Iris pigment epithelial cell (primary cell): Measurements from ENCODE around the gene RNF8.
"Not testable (repeated sequence)": the region's sequence is repeated elsewhere in the genome, so short reads cannot be mapped to it uniquely, and the experiment has no call there.

Experiments
- DNase-seq: peaks from one replicate; pipeline ENCODE4 v3.0.0-alpha.2; 2011; ENCODE audit warnings: low read depth

Gene RNF8

GRCh38 chr6:37353761-37354525 is at the start of gene RNF8:
RNF8 (plus strand) TSS chr6:37353983; CDS start chr6:37354165, 182 bp downstream.
- peak; percentile 88 for DNase-seq

GRCh38 chr6:37304766-37305165 is 49.0 kb upstream of the RNF8 start:
- DNase-seq: no peak

GRCh38 chr6:37305841-37306425 is 47.9 kb upstream of the RNF8 start:
- no peak for DNase-seq

GRCh38 chr6:37306624-37307222 is 47.1 kb upstream of the RNF8 start:
- no peak for DNase-seq

GRCh38 chr6:37307484-37307883 is 46.3 kb upstream of the RNF8 start:
- not testable (repeated sequence) for DNase-seq

- DNase-seq: peak; percentile 68
Observed at GRCh38 chr6:37308069-37308815, 45.5 kb upstream of the RNF8 start.

GRCh38 chr6:37309046-37309445 is 44.7 kb upstream of the RNF8 start:
- DNase-seq: no peak

GRCh38 chr6:37309692-37310091 is 44.1 kb upstream of the RNF8 start:
- no peak for DNase-seq

- DNase-seq: no peak
Observed at GRCh38 chr6:37310966-37311365, 42.8 kb upstream of the RNF8 start.

- peak; percentile 76 for DNase-seq
Observed at GRCh38 chr6:37311741-37312473, 41.9 kb upstream of the RNF8 start.

GRCh38 chr6:37313723-37314486 is 39.9 kb upstream of the RNF8 start:
- no peak for DNase-seq

GRCh38 chr6:37314487-37315156 is 39.2 kb upstream of the RNF8 start:
- DNase-seq: peak; percentile 70

- no peak for DNase-seq
Observed at GRCh38 chr6:37315157-37315515, 38.6 kb upstream of the RNF8 start.

- DNase-seq: no peak
Observed at GRCh38 chr6:37316071-37316470, 37.7 kb upstream of the RNF8 start.

- DNase-seq: no peak
Observed at GRCh38 chr6:37317312-37318038, 36.3 kb upstream of the RNF8 start.

GRCh38 chr6:37319156-37319555 is 34.6 kb upstream of the RNF8 start:
- no peak for DNase-seq

- peak; percentile 15 for DNase-seq
Observed at GRCh38 chr6:37319856-37320480, 33.8 kb upstream of the RNF8 start.

GRCh38 chr6:37320646-37321045 is 33.1 kb upstream of the RNF8 start:
- DNase-seq: no peak

GRCh38 chr6:37321101-37321500 is 32.7 kb upstream of the RNF8 start:
- DNase-seq: peak; percentile 15
